Measurements from ENCODE around the gene BCL11B.

DNA sequence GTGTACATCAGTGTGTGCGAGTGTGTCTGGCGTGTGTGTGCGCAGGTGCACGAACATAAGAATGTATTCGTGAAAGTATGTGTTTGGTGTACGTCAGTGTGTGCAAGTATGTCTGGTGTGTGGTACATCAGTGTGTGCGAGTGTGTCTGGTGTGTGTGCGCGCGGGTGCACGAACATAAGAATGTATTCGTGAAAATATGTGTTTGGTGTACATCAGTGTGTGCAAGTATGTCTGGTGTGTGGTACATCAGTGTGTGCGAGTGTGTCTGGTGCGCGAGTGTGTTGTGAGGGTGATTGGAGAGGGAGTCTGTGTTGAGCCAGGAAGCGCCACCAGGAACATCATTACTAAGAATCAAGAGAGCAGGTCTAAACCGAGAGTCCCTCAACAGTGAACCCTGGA, 143.8 kb downstream of the BCL11B start:
- TF ChIP-seq NFXL1 (CRISPR knock-in tag; IDR thresholded peaks at IDR 0.05) (no peak), SMAD3 (CRISPR knock-in tag; conservative IDR thresholded peaks at IDR 0.05) (no peak), EZH2 (IDR thresholded peaks at IDR 0.05; ENCODE audit: borderline replicate concordance, low read depth, low read length) (no peak), ATF1 (CRISPR knock-in tag; IDR thresholded peaks at IDR 0.05) (no peak), ATF1 (tag; IDR thresholded peaks at IDR 0.05) (no peak), KLF13 (tag; IDR thresholded peaks at IDR 0.05; ENCODE audit: borderline replicate concordance, low read depth) (no peak), FOXP1 (CRISPR knock-in tag; IDR thresholded peaks at IDR 0.05) (no peak), ZNF274 (IDR thresholded peaks at IDR 0.05; ENCODE audit: borderline replicate concordance, low read depth, low read length) (no peak), TEAD1 (CRISPR knock-in tag; IDR thresholded peaks at IDR 0.05) (no peak), CBX3 (IDR thresholded peaks at IDR 0.05; ENCODE audit: borderline replicate concordance in 1 of 2, low read length in 2 of 2) (no peak)
- TF ChIP-seq, protein P1, sequence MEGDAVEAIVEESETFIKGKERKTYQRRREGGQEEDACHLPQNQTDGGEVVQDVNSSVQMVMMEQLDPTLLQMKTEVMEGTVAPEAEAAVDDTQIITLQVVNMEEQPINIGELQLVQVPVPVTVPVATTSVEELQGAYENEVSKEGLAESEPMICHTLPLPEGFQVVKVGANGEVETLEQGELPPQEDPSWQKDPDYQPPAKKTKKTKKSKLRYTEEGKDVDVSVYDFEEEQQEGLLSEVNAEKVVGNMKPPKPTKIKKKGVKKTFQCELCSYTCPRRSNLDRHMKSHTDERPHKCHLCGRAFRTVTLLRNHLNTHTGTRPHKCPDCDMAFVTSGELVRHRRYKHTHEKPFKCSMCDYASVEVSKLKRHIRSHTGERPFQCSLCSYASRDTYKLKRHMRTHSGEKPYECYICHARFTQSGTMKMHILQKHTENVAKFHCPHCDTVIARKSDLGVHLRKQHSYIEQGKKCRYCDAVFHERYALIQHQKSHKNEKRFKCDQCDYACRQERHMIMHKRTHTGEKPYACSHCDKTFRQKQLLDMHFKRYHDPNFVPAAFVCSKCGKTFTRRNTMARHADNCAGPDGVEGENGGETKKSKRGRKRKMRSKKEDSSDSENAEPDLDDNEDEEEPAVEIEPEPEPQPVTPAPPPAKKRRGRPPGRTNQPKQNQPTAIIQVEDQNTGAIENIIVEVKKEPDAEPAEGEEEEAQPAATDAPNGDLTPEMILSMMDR (IDR thresholded peaks at IDR 0.05 in 2 of 3, conservative IDR thresholded peaks at IDR 0.05 in 1 of 3; ENCODE audit: insufficient read depth in 2 of 3, low read depth in 1 of 3, low read length in 3 of 3), result no peak
- TF ChIP-seq, protein P2, sequence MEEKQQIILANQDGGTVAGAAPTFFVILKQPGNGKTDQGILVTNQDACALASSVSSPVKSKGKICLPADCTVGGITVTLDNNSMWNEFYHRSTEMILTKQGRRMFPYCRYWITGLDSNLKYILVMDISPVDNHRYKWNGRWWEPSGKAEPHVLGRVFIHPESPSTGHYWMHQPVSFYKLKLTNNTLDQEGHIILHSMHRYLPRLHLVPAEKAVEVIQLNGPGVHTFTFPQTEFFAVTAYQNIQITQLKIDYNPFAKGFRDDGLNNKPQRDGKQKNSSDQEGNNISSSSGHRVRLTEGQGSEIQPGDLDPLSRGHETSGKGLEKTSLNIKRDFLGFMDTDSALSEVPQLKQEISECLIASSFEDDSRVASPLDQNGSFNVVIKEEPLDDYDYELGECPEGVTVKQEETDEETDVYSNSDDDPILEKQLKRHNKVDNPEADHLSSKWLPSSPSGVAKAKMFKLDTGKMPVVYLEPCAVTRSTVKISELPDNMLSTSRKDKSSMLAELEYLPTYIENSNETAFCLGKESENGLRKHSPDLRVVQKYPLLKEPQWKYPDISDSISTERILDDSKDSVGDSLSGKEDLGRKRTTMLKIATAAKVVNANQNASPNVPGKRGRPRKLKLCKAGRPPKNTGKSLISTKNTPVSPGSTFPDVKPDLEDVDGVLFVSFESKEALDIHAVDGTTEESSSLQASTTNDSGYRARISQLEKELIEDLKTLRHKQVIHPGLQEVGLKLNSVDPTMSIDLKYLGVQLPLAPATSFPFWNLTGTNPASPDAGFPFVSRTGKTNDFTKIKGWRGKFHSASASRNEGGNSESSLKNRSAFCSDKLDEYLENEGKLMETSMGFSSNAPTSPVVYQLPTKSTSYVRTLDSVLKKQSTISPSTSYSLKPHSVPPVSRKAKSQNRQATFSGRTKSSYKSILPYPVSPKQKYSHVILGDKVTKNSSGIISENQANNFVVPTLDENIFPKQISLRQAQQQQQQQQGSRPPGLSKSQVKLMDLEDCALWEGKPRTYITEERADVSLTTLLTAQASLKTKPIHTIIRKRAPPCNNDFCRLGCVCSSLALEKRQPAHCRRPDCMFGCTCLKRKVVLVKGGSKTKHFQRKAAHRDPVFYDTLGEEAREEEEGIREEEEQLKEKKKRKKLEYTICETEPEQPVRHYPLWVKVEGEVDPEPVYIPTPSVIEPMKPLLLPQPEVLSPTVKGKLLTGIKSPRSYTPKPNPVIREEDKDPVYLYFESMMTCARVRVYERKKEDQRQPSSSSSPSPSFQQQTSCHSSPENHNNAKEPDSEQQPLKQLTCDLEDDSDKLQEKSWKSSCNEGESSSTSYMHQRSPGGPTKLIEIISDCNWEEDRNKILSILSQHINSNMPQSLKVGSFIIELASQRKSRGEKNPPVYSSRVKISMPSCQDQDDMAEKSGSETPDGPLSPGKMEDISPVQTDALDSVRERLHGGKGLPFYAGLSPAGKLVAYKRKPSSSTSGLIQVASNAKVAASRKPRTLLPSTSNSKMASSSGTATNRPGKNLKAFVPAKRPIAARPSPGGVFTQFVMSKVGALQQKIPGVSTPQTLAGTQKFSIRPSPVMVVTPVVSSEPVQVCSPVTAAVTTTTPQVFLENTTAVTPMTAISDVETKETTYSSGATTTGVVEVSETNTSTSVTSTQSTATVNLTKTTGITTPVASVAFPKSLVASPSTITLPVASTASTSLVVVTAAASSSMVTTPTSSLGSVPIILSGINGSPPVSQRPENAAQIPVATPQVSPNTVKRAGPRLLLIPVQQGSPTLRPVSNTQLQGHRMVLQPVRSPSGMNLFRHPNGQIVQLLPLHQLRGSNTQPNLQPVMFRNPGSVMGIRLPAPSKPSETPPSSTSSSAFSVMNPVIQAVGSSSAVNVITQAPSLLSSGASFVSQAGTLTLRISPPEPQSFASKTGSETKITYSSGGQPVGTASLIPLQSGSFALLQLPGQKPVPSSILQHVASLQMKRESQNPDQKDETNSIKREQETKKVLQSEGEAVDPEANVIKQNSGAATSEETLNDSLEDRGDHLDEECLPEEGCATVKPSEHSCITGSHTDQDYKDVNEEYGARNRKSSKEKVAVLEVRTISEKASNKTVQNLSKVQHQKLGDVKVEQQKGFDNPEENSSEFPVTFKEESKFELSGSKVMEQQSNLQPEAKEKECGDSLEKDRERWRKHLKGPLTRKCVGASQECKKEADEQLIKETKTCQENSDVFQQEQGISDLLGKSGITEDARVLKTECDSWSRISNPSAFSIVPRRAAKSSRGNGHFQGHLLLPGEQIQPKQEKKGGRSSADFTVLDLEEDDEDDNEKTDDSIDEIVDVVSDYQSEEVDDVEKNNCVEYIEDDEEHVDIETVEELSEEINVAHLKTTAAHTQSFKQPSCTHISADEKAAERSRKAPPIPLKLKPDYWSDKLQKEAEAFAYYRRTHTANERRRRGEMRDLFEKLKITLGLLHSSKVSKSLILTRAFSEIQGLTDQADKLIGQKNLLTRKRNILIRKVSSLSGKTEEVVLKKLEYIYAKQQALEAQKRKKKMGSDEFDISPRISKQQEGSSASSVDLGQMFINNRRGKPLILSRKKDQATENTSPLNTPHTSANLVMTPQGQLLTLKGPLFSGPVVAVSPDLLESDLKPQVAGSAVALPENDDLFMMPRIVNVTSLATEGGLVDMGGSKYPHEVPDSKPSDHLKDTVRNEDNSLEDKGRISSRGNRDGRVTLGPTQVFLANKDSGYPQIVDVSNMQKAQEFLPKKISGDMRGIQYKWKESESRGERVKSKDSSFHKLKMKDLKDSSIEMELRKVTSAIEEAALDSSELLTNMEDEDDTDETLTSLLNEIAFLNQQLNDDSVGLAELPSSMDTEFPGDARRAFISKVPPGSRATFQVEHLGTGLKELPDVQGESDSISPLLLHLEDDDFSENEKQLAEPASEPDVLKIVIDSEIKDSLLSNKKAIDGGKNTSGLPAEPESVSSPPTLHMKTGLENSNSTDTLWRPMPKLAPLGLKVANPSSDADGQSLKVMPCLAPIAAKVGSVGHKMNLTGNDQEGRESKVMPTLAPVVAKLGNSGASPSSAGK (IDR thresholded peaks at IDR 0.05), result no peak
- TF ChIP-seq, protein P3, sequence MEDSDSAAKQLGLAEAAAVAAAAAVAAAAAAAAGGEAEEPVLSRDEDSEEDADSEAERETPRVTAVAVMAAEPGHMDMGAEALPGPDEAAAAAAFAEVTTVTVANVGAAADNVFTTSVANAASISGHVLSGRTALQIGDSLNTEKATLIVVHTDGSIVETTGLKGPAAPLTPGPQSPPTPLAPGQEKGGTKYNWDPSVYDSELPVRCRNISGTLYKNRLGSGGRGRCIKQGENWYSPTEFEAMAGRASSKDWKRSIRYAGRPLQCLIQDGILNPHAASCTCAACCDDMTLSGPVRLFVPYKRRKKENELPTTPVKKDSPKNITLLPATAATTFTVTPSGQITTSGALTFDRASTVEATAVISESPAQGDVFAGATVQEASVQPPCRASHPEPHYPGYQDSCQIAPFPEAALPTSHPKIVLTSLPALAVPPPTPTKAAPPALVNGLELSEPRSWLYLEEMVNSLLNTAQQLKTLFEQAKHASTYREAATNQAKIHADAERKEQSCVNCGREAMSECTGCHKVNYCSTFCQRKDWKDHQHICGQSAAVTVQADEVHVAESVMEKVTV (CRISPR knock-in tag; IDR thresholded peaks at IDR 0.05), result no peak
